GM12878 (cell line): Measurements from ENCODE around the gene GABARAPL2. TPM values are rescaled to one million over a fixed set of nuclear protein-coding genes. Genes with fewer than 3 reads are reported as not detected.

Experiments used
- BACH1 ChIP-seq: fragments of 450-650 bp; IDR thresholded peaks from 2 replicates; pipeline ENCODE4 v1.6.1; 2017; ENCODE audit warnings: mild to moderate bottlenecking, borderline replicate concordance
- CEBPZ ChIP-seq: fragments of 150-350 bp; IDR thresholded peaks from 2 replicates; pipeline ENCODE4 v1.6.1; 2016; ENCODE audit warnings: low read depth, low read length
- EGR1 ChIP-seq, 2 experiments: IDR thresholded peaks; 1 replicate in 1 of 2; 2 replicates in 1 of 2; pipeline ENCODE4 v1.6.1; 2011 to 2012; ENCODE audit warnings: low read depth in 2 of 2, low read length in 2 of 2, borderline replicate concordance in 1 of 2, mild to moderate bottlenecking in 1 of 2, moderate library complexity in 1 of 2
- EP300 ChIP-seq, 2 experiments: fragments of 150-350 bp in 1 of 2; IDR thresholded peaks; 2 replicates each; pipeline ENCODE4 v1.6.1; 2011 to 2012; ENCODE audit warnings: low read depth in 2 of 2, low read length in 2 of 2, borderline replicate concordance in 1 of 2, improper control_type of control experiment in 1 of 2, inconsistent platforms in 1 of 2; ENCODE audit not compliant: control insufficient read depth in 1 of 2
- FOS ChIP-seq: IDR thresholded peaks from 3 replicates; pipeline ENCODE4 v1.6.1; 2011; ENCODE audit warnings: borderline replicate concordance; ENCODE audit not compliant: insufficient read length; ENCODE audit errors: extremely low read depth
- GATAD2B ChIP-seq: fragments of 450-650 bp; conservative IDR thresholded peaks from 2 replicates; pipeline ENCODE4 v1.6.1; 2017; ENCODE audit warnings: low read depth, mild to moderate bottlenecking, moderate library complexity
- LARP7 ChIP-seq: fragments of 450-650 bp; IDR thresholded peaks from 2 replicates; pipeline ENCODE4 v1.6.1; 2017; ENCODE audit warnings: mild to moderate bottlenecking
- MTA2 ChIP-seq: fragments of 450-650 bp; IDR thresholded peaks from 2 replicates; pipeline ENCODE4 v1.6.1; 2016; ENCODE audit warnings: low read depth, mild to moderate bottlenecking, moderate library complexity
- MXI1 ChIP-seq: fragments of 150-350 bp; IDR thresholded peaks from 2 replicates; pipeline ENCODE4 v1.6.1; 2011; ENCODE audit warnings: low read depth, mild to moderate bottlenecking, inconsistent platforms, low read length, improper control_type of control experiment
- MYB ChIP-seq: fragments of 150-350 bp; IDR thresholded peaks from 2 replicates; pipeline ENCODE4 v1.6.1; 2014; ENCODE audit warnings: mild to moderate bottlenecking, low read depth, low read length, borderline replicate concordance
- RELA ChIP-seq: fragments of 450-650 bp; IDR thresholded peaks from 2 replicates; pipeline ENCODE4 v1.8.0; 2014; ENCODE audit warnings: borderline replicate concordance; ENCODE audit not compliant: partially characterized antibody
- SMAD1 ChIP-seq: fragments of 450-650 bp; IDR thresholded peaks from 2 replicates; pipeline ENCODE4 v1.6.1; 2018; ENCODE audit warnings: mild to moderate bottlenecking, low read depth; ENCODE audit not compliant: partially characterized antibody
- SREBF2 ChIP-seq: IDR thresholded peaks from 2 replicates; pipeline ENCODE4 v1.6.1; 2012; ENCODE audit warnings: mild to moderate bottlenecking, low read length
- SUZ12 ChIP-seq: fragments of 200-600 bp; sonication (generic); IDR thresholded peaks from one replicate; pipeline ENCODE4 v1.6.1; 2018; ENCODE audit warnings: antibody characterized with exemption, mild to moderate bottlenecking; ENCODE audit not compliant: unreplicated experiment
- TCF7 ChIP-seq: IDR thresholded peaks from 2 replicates; pipeline ENCODE4 v1.6.1; 2014; ENCODE audit warnings: antibody characterized with exemption, borderline replicate concordance
- ZNF687 ChIP-seq: fragments of 450-650 bp; IDR thresholded peaks from 2 replicates; pipeline ENCODE4 v1.6.1; 2017; ENCODE audit warnings: mild to moderate bottlenecking, moderate library complexity
- polyA plus RNA-seq, 11 experiments: library from polyadenylated mRNA; depleted of rRNA in 4 of 11; unstranded in 6 of 11; stranded (reverse) in 5 of 11; fragments of >200 nt; fragmentation: Nextera tagmentation in 4 of 11; fragmentation: Illumina TruSeq in 1 of 11; extraction: Ambion mirVana in 4 of 11; extraction: Trizol in 1 of 11; gene quantifications; 1 replicate in 1 of 11; 2 replicates in 10 of 11; pipeline versions ENCODE4 v1.2.1 to v1.2.3, GENCODE V29; 2011 to 2016; ENCODE audit warnings: inconsistent platforms in 2 of 11, missing spikeins in 2 of 11, low read depth in 1 of 11
- total RNA-seq, 4 experiments: library from RNA; depleted of rRNA in 3 of 4; stranded (reverse); fragments of >200 nt in 3 of 4; fragmentation: Illumina TruSeq in 1 of 4; extraction: Trizol in 1 of 4; gene quantifications; 2 replicates each; pipeline versions ENCODE4 v1.2.1 to v1.2.3, GENCODE V29; 2013 to 2021
- TF ChIP-seq, protein P1 (sequence below): IDR thresholded peaks from 2 replicates; pipeline ENCODE4 v1.6.1; 2012; ENCODE audit warnings: low read depth, low read length, improper control_type of control experiment
- TF ChIP-seq, protein P2 (sequence below): fragments of 450-650 bp; IDR thresholded peaks from 2 replicates; pipeline ENCODE4 v1.6.1; 2016; ENCODE audit warnings: mild to moderate bottlenecking

GABARAPL2 gene
- total and polyA plus RNA-seq, 10 of the 15 experiments (the other 5 are each of a cell fraction or from before 2014, with no cell fraction given) = 61.9 to 359 (median 128) TPM

GRCh38 chr16:75566758-75567255, 628 bp downstream of the GABARAPL2 start (continued):
- TF ChIP-seq SREBF2 (no peak), MYB (no peak), SMAD1 (no peak), FOS (no peak), GATAD2B (no peak), LARP7 (0 out of 2 replicates have a peak, but pooled peaks have one; percentile 74), RELA (no peak), TCF7 (no peak), EP300 (IDR thresholded peaks at IDR 0.05; ENCODE audit: borderline replicate concordance in 1 of 2, control insufficient read depth in 1 of 2, low read depth in 2 of 2, low read length in 2 of 2) (no peak), BACH1 (no peak), MTA2 (no peak), CEBPZ (no peak), EGR1 (IDR thresholded peaks at IDR 0.05; ENCODE audit: borderline replicate concordance in 1 of 2, low read depth in 2 of 2, low read length in 2 of 2) (peak in 1 of 2 experiments; percentile 14; a peak in 1 of 3 replicates), SUZ12 (no peak), MXI1 (peak; percentile 53), ZNF687 (no peak)
- TF ChIP-seq, protein P1, sequence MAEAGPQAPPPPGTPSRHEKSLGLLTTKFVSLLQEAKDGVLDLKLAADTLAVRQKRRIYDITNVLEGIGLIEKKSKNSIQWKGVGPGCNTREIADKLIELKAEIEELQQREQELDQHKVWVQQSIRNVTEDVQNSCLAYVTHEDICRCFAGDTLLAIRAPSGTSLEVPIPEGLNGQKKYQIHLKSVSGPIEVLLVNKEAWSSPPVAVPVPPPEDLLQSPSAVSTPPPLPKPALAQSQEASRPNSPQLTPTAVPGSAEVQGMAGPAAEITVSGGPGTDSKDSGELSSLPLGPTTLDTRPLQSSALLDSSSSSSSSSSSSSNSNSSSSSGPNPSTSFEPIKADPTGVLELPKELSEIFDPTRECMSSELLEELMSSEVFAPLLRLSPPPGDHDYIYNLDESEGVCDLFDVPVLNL = no peak
- TF ChIP-seq, protein P2, sequence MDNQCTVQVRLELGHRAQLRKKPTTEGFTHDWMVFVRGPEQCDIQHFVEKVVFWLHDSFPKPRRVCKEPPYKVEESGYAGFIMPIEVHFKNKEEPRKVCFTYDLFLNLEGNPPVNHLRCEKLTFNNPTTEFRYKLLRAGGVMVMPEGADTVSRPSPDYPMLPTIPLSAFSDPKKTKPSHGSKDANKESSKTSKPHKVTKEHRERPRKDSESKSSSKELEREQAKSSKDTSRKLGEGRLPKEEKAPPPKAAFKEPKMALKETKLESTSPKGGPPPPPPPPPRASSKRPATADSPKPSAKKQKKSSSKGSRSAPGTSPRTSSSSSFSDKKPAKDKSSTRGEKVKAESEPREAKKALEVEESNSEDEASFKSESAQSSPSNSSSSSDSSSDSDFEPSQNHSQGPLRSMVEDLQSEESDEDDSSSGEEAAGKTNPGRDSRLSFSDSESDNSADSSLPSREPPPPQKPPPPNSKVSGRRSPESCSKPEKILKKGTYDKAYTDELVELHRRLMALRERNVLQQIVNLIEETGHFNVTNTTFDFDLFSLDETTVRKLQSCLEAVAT = peak; percentile 51; the same call in 1 of the 2 replicates
